ENCODE data around the gene MFAP3L. TPM values are rescaled to one million over a fixed set of nuclear protein-coding genes. Genes with fewer than 3 reads are reported as not detected.

MFAP3L gene
- total RNA-seq, 2 donors from 2014 or later, result 1.2 to 1.7 TPM

GRCh38 chr4:170011921-170012628, 14.1 kb downstream of the MFAP3L start:
- Mint-ChIP-seq H3K4me3 (no peak overlapping the region), H3K9me3 (no peaks in the 10 kb centered on the region), H3K27me3 (ENCODE audit: low read depth) (no peaks in the 10 kb centered on the region), H3K27ac (no peak overlapping the region), H3K4me1 (ENCODE audit: low read depth) (peaks cover 6% of the 10 kb centered on the region), H3K36me3 (ENCODE audit: insufficient read depth in 2 of 2) (no peaks in the 10 kb centered on the region)
- DNase-seq, result no peak
- no peak for ATAC-seq (replicated peaks in 1 of 2)

GRCh38 chr4:170009291-170009690, 16.9 kb downstream of the MFAP3L start:
- H3K4me3 Mint-ChIP-seq, result no peak overlapping the region
- H3K36me3 Mint-ChIP-seq (ENCODE audit: insufficient read depth in 2 of 2), result no peaks in the 10 kb centered on the region
- DNase-seq (no peak), ATAC-seq (replicated peaks in 1 of 2) (no peak)
- no peaks in the 10 kb centered on the region for H3K9me3 Mint-ChIP-seq
- no peak overlapping the region for H3K27ac Mint-ChIP-seq
- no peaks in the 10 kb centered on the region for H3K27me3 Mint-ChIP-seq (ENCODE audit: low read depth)
- H3K4me1 Mint-ChIP-seq (ENCODE audit: low read depth), result peaks cover 5% of the 10 kb centered on the region

- Mint-ChIP-seq H3K9me3 (no peaks in the 10 kb centered on the region), H3K4me1 (ENCODE audit: low read depth) (peaks cover 5% of the 10 kb centered on the region), H3K4me3 (no peak overlapping the region), H3K27me3 (ENCODE audit: low read depth) (no peaks in the 10 kb centered on the region), H3K27ac (no peak overlapping the region), H3K36me3 (ENCODE audit: insufficient read depth in 2 of 2) (no peaks in the 10 kb centered on the region)
- ATAC-seq (replicated peaks in 1 of 2), result no peak
- no peak for DNase-seq
These were observed 17.4 kb downstream of the MFAP3L start for GRCh38 chr4:170008801-170009200.

- Mint-ChIP-seq H3K27ac (no peak overlapping the region), H3K4me3 (no peak overlapping the region), H3K9me3 (no peaks in the 10 kb centered on the region), H3K36me3 (ENCODE audit: insufficient read depth in 2 of 2) (no peaks in the 10 kb centered on the region), H3K27me3 (ENCODE audit: low read depth) (no peaks in the 10 kb centered on the region), H3K4me1 (ENCODE audit: low read depth) (peaks cover 5% of the 10 kb centered on the region)
- DNase-seq, result no peak
- ATAC-seq (replicated peaks in 1 of 2), result no peak
These were observed 17.8 kb downstream of the MFAP3L start for GRCh38 chr4:170008371-170008770.

- H3K4me1 Mint-ChIP-seq (ENCODE audit: low read depth), result peaks cover 5% of the 10 kb centered on the region
- DNase-seq, result no peak
- no peak for ATAC-seq (replicated peaks in 1 of 2)
- no peak overlapping the region for H3K4me3 Mint-ChIP-seq
- no peaks in the 10 kb centered on the region for H3K27me3 Mint-ChIP-seq (ENCODE audit: low read depth)
- H3K36me3 Mint-ChIP-seq (ENCODE audit: insufficient read depth in 2 of 2), result no peaks in the 10 kb centered on the region
- H3K27ac Mint-ChIP-seq, result no peak overlapping the region
- H3K9me3 Mint-ChIP-seq, result no peaks in the 10 kb centered on the region
These were observed 19.1 kb downstream of the MFAP3L start for GRCh38 chr4:170007113-170007512.

GRCh38 chr4:170005472-170005871, 20.7 kb downstream of the MFAP3L start:
- Mint-ChIP-seq H3K27ac (no peak overlapping the region), H3K27me3 (ENCODE audit: low read depth) (no peaks in the 10 kb centered on the region)

GRCh38 chr4:170004651-170005295, 21.4 kb downstream of the MFAP3L start:
- peaks cover 5% of the 10 kb centered on the region for H3K4me1 Mint-ChIP-seq (ENCODE audit: low read depth)
- ATAC-seq (replicated peaks in 1 of 2), result no peak
- no peak overlapping the region for H3K4me3 Mint-ChIP-seq
- DNase-seq, result no peak
- H3K27me3 Mint-ChIP-seq (ENCODE audit: low read depth), result no peaks in the 10 kb centered on the region
- no peaks in the 10 kb centered on the region for H3K9me3 Mint-ChIP-seq
- H3K27ac Mint-ChIP-seq, result no peak overlapping the region
- H3K36me3 Mint-ChIP-seq (ENCODE audit: insufficient read depth in 2 of 2), result no peaks in the 10 kb centered on the region

More at GRCh38 chr4:170005472-170005871, 20.7 kb downstream of the MFAP3L start:
- Mint-ChIP-seq H3K9me3 (no peaks in the 10 kb centered on the region), H3K36me3 (ENCODE audit: insufficient read depth in 2 of 2) (no peaks in the 10 kb centered on the region), H3K4me3 (no peak overlapping the region), H3K4me1 (ENCODE audit: low read depth) (peaks cover 5% of the 10 kb centered on the region)
- ATAC-seq (replicated peaks in 1 of 2) (no peak), DNase-seq (no peak)

GRCh38 chr4:170003071-170004070, 22.8 kb downstream of the MFAP3L start:
- no peak for DNase-seq
- ATAC-seq (replicated peaks in 1 of 2), result no peak
- Mint-ChIP-seq H3K9me3 (no peaks in the 10 kb centered on the region), H3K4me3 (no peak overlapping the region), H3K36me3 (ENCODE audit: insufficient read depth in 2 of 2) (no peaks in the 10 kb centered on the region), H3K27me3 (ENCODE audit: low read depth) (no peaks in the 10 kb centered on the region), H3K4me1 (ENCODE audit: low read depth) (peaks cover 4% of the 10 kb centered on the region), H3K27ac (no peak overlapping the region)

GRCh38 chr4:170001745-170002267, 24.4 kb downstream of the MFAP3L start:
- H3K4me1 Mint-ChIP-seq (ENCODE audit: low read depth), result no peaks in the 10 kb centered on the region
- no peak overlapping the region for H3K4me3 Mint-ChIP-seq
- ATAC-seq (replicated peaks in 1 of 2) (no peak), DNase-seq (no peak)
- no peak overlapping the region for H3K27ac Mint-ChIP-seq
- H3K27me3 Mint-ChIP-seq (ENCODE audit: low read depth), result no peaks in the 10 kb centered on the region
- H3K9me3 Mint-ChIP-seq, result no peaks in the 10 kb centered on the region
- H3K36me3 Mint-ChIP-seq (ENCODE audit: insufficient read depth in 2 of 2), result no peaks in the 10 kb centered on the region

- ATAC-seq (replicated peaks in 1 of 2), result no peak
- no peaks in the 10 kb centered on the region for H3K9me3 Mint-ChIP-seq
- no peak overlapping the region for H3K27ac Mint-ChIP-seq
- H3K36me3 Mint-ChIP-seq (ENCODE audit: insufficient read depth in 2 of 2), result no peaks in the 10 kb centered on the region
- H3K4me3 Mint-ChIP-seq, result no peak overlapping the region
- no peaks in the 10 kb centered on the region for H3K4me1 Mint-ChIP-seq (ENCODE audit: low read depth)
- H3K27me3 Mint-ChIP-seq (ENCODE audit: low read depth), result no peaks in the 10 kb centered on the region
- no peak for DNase-seq
These were observed 25.0 kb downstream of the MFAP3L start for GRCh38 chr4:170001011-170001744.

- Mint-ChIP-seq H3K27me3 (ENCODE audit: low read depth) (no peaks in the 10 kb centered on the region), H3K36me3 (ENCODE audit: insufficient read depth in 2 of 2) (no peaks in the 10 kb centered on the region), H3K4me1 (ENCODE audit: low read depth) (no peaks in the 10 kb centered on the region), H3K27ac (no peak overlapping the region), H3K9me3 (no peaks in the 10 kb centered on the region), H3K4me3 (no peak overlapping the region)
- ATAC-seq (replicated peaks in 1 of 2) (no peak), DNase-seq (no peak)
These were observed 26.3 kb downstream of the MFAP3L start for GRCh38 chr4:169999923-170000322.

- Mint-ChIP-seq H3K27ac (no peak overlapping the region), H3K36me3 (ENCODE audit: insufficient read depth in 2 of 2) (no peaks in the 10 kb centered on the region), H3K4me3 (no peak overlapping the region), H3K4me1 (ENCODE audit: low read depth) (no peaks in the 10 kb centered on the region), H3K9me3 (no peaks in the 10 kb centered on the region), H3K27me3 (ENCODE audit: low read depth) (no peaks in the 10 kb centered on the region)
- ATAC-seq (replicated peaks in 1 of 2) (no peak), DNase-seq (no peak)
These were observed 27.2 kb downstream of the MFAP3L start for GRCh38 chr4:169998981-169999380.
